ENCODE data around the gene ZNF652.

Gene ZNF652

DNA sequence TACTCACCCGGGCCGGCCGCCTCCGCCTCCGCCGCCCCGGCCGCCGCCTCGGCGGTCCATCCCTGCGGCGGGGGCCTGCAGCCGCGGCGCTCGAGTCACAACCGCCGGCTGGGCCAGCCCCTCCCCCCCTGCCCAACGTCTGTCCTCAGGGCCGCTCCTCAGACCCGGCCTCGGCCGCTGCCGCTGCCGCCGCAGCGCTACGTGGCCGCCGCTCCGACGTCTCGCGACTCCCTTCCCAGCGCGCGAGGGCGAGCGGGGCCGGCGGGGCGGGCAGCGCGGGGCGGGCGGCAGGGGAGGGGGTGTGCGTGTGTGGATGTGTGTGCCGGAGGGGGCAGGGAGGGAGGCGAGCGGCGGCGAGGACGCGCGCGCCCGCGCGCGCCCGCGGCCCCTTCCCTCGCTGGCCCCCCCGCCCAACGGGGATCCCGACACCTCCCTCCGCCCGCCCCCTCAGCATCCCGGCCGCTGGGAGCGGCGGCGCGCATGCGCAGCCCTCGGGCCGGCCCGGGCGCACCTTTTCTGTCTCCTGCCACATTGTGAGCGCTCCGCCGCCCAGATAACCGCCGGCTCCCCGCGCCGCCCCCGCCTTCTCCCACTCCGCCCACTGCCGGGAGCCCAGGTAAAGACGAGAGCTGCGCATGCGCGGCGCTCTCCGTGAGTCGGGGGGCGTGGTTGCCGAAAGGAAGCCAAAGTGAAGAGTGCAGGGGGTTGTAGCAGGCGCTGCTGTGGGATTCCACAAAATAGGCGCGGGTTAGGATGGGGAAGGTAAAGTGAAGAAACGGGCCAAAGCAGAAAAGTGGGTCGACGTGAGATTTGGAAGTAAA lies at the start of gene ZNF652:
TSS of gene ZNF652 (minus strand) at position 349 of the 821 bp plus-strand sequence. CDS start 44,525 bp downstream, outside the sequence.
- POLR2A ChIA-PET (ENCODE audit: low non-redundant PET), result interaction anchor here (0.9 kb wide), 1 partner anchor 16 kb away, joined by 3 read pairs; no protein-coding TSS in a partner anchor
- CTCF ChIA-PET, result interaction anchor here (0.7 kb wide), 1 partner anchor 471 kb away, joined by 5 read pairs; no protein-coding TSS in a partner anchor

DNA sequence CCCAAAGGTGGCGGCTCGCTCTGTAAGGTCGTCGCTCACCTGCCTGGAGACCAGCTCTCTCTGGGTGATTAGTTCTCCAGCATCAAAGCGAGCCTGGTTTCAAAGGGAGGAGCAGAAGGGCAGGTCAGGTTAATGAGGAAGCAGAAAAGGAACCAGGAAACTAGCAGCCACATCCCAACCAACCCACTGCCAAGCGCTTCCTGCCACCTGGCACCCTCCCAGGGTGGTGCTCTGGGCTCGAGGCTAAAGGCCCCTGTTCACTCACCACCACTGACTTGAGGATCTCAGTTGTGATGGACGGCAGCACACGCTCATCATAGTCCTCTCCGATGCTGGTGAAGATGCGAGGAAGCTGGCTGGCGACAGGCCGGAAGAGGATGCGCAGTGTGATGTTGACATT lies 47.0 kb upstream of the ZNF652 start:
- peak overlapping the region; percentile 63 for H3K27ac ChIP-seq
- no peak for DNase-seq (ENCODE audit: low spot score)
- TF ChIP-seq, protein P1, sequence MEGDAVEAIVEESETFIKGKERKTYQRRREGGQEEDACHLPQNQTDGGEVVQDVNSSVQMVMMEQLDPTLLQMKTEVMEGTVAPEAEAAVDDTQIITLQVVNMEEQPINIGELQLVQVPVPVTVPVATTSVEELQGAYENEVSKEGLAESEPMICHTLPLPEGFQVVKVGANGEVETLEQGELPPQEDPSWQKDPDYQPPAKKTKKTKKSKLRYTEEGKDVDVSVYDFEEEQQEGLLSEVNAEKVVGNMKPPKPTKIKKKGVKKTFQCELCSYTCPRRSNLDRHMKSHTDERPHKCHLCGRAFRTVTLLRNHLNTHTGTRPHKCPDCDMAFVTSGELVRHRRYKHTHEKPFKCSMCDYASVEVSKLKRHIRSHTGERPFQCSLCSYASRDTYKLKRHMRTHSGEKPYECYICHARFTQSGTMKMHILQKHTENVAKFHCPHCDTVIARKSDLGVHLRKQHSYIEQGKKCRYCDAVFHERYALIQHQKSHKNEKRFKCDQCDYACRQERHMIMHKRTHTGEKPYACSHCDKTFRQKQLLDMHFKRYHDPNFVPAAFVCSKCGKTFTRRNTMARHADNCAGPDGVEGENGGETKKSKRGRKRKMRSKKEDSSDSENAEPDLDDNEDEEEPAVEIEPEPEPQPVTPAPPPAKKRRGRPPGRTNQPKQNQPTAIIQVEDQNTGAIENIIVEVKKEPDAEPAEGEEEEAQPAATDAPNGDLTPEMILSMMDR (conservative IDR thresholded peaks at IDR 0.05; ENCODE audit: low read depth), result no peak
- ChIA-PET CTCF (interaction anchor here (0.9 to 3.6 kb wide), 5 partner anchors 26 to 152 kb away, joined by 3 to 45 read pairs (median 3); no protein-coding TSS in a partner anchor), POLR2A (ENCODE audit: low non-redundant PET) (no interaction called here)

More for the DNA sequence above, at the start of gene ZNF652:
- TF ChIP-seq, protein P1 (conservative IDR thresholded peaks at IDR 0.05; ENCODE audit: low read depth), result no peak
- H3K27ac ChIP-seq, result peak within 1 kb of the TSS; percentile 93
- DNase-seq (ENCODE audit: low spot score), result peak; percentile 99

DNA sequence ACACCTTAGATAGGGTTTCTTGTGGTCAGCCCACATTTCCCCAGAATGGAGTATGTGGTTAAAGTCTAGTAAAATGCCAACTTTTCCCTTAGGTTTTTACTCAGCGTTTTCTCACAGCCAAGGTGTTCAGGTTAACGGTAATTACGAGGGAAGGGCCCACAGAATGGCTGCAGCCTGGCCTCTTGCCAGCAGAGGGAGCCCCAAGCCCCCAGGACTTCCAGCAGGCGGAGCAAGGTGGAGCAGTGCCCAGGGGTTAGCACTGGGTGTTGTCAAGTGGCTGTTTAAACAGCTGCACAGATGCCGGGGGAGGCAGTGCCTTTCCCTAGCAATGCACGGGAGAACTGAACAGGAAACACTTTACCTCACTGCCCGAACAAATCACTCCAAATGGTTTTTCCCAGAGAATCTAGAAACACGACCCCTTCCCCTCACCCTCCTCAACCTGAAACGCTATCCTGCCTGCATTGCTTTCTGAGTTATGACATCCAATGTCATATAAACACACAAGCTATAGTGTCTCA lies 46.0 kb upstream of the ZNF652 start:
- POLR2A ChIA-PET (ENCODE audit: low non-redundant PET), result no interaction called here
- peak; percentile 82 for DNase-seq (ENCODE audit: low spot score)
- TF ChIP-seq, protein P1 (conservative IDR thresholded peaks at IDR 0.05; ENCODE audit: low read depth), result peak; percentile 93
- CTCF ChIA-PET, result interaction anchor here (0.7 to 3.6 kb wide), 15 partner anchors 17 to 488 kb away, joined by 3 to 45 read pairs (median 3); no protein-coding TSS in a partner anchor
- peak overlapping the region; percentile 63 for H3K27ac ChIP-seq

DNA sequence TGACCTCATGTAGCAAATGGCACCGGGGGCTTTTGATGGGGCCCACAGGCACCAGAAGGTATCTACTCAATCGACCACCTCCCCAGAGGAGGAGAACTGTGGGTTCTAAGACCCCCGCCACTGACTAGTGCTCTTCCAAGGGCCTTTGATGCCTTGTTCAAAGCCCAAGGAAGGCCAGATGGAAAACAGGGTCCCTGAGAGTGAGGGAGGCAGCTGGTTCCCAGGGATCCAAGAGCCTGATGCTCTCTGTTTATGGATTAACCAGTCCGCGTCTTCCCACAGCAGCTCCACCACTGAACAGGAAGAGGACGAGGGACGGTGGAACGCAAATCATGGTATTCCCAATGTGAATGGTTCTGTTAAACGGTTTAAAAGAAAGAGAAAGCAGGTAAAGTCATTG lies 45.0 kb upstream of the ZNF652 start:
- ChIA-PET POLR2A (ENCODE audit: low non-redundant PET) (no interaction called here), CTCF (interaction anchor here (0.6 to 3.6 kb wide), 8 partner anchors 16 to 166 kb away, joined by 3 to 45 read pairs (median 4); no protein-coding TSS in a partner anchor)
- TF ChIP-seq, protein P1 (conservative IDR thresholded peaks at IDR 0.05; ENCODE audit: low read depth), result no peak
- H3K27ac ChIP-seq, result no peak overlapping the region
- DNase-seq (ENCODE audit: low spot score), result no peak

DNA sequence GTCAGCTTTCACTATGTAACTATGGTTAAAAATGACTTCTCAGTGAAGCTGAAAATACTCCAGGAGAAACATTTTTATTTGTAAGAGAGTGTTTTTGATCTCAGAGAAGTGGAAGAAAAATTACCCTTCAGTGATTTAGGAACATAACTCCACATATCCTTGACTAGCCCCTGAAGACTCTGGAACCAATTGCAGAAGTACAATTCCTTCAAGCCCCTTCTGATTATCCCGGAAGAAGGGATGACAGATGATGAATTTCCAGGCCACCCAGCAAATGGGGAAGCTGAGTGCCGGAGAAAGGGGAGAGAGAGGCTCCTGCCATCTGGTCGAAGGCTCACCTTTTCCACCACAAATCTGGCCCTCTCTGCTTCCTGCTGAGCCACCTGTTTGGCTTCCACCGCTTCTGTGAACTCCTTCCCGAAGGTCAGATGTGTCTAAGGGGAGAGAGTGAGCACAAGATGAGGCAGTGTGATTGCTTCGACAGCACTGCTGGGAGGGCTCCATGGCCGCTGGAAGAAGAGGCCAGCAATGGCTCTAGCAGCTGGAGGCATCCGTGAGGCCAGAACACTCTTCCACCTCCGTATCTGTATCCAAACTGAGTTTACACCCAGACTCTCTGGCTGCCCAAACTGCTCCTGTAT lies 44.5 kb upstream of the ZNF652 start:
- no peak overlapping the region for H3K27ac ChIP-seq
- ChIA-PET POLR2A (ENCODE audit: low non-redundant PET) (no interaction called here), CTCF (interaction anchor here (0.6 to 1.6 kb wide), 2 partner anchors 150 to 167 kb away, joined by 4 to 9 read pairs; no protein-coding TSS in a partner anchor)
- TF ChIP-seq, protein P1 (conservative IDR thresholded peaks at IDR 0.05; ENCODE audit: low read depth), result no peak
- no peak for DNase-seq (ENCODE audit: low spot score)

DNA sequence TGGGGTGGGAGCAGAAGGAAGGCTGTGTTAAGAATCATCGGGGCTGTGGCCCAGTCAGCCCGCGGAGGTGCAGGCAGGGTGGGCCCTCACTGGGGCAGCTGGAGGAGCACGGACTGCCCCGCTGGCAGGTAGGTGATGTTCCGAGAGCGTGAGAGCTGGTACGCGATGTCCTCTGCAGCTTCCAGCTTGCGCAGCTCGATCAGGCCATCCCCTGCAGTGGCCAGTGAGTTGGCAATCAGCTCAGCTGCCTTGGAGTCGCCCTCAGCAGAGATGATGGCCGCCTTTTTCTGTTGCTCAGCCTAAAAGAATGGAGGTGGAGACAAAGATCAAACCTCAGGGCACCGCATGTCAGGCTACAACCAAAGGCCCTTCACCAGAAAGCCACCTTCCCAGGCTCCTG lies 42.9 kb upstream of the ZNF652 start:
- ChIA-PET CTCF (interaction anchor here (1.6 kb wide), 1 partner anchor 152 kb away, joined by 9 read pairs; no protein-coding TSS in a partner anchor), POLR2A (ENCODE audit: low non-redundant PET) (no interaction called here)
- TF ChIP-seq, protein P1 (conservative IDR thresholded peaks at IDR 0.05; ENCODE audit: low read depth), result no peak
- DNase-seq (ENCODE audit: low spot score), result no peak
- no peak overlapping the region for H3K27ac ChIP-seq

Measured in RWPE1 (cell line).